Endothelial cell of umbilical vein (primary cell): ENCODE data around the gene CNTF.

Experiments
- CTCF ChIP-seq, 2 donors: IDR thresholded peaks; 1 replicate in 1 of 2; 2 replicates in 1 of 2; pipeline ENCODE4 v1.5.1; 2011; ENCODE audit warnings: low read length in 2 of 2, mild to moderate bottlenecking in 2 of 2, moderate library complexity in 2 of 2, control low read depth in 1 of 2, inconsistent platforms in 1 of 2, low read depth in 1 of 2; ENCODE audit not compliant: insufficient read depth in 1 of 2; ENCODE audit errors: extremely low read depth in 1 of 2
- EZH2 ChIP-seq: IDR thresholded peaks from 2 replicates; pipeline ENCODE4 v1.6.1; 2012; ENCODE audit warnings: borderline replicate concordance, low read depth, mild to moderate bottlenecking, moderate library complexity, low read length, inconsistent platforms; ENCODE audit not compliant: severe bottlenecking
- FOS ChIP-seq: IDR thresholded peaks from 2 replicates; pipeline ENCODE4 v1.6.1; 2011; ENCODE audit warnings: mild to moderate bottlenecking, low read length, moderate library complexity, borderline replicate concordance; ENCODE audit not compliant: insufficient read depth
- JUN ChIP-seq: IDR thresholded peaks from 2 replicates; pipeline ENCODE4 v1.6.1; 2011; ENCODE audit warnings: borderline replicate concordance, low read depth; ENCODE audit not compliant: insufficient read length, insufficient read depth
- MAX ChIP-seq: IDR thresholded peaks from 2 replicates; pipeline ENCODE4 v1.6.1; 2011; ENCODE audit not compliant: insufficient read depth, insufficient read length
- MYC ChIP-seq: IDR thresholded peaks from one replicate; pipeline ENCODE4 v1.6.1; 2011; ENCODE audit warnings: mild to moderate bottlenecking, low read depth, low read length
- POLR2A ChIP-seq: IDR thresholded peaks from 2 replicates; pipeline ENCODE4 v1.6.1; 2012; ENCODE audit warnings: low read depth, mild to moderate bottlenecking, control low read depth, low read length
- POLR2AphosphoS5 ChIP-seq: IDR thresholded peaks from 2 replicates; pipeline ENCODE4 v1.6.1; 2012; ENCODE audit warnings: low read depth, mild to moderate bottlenecking, control low read depth, low read length, moderate library complexity; ENCODE audit not compliant: insufficient read depth

GRCh38 chr11:58594826-58595225, 27.6 kb upstream of the CNTF start:
- TF ChIP-seq POLR2A, result no peak
- no peak for TF ChIP-seq CTCF (IDR thresholded peaks at IDR 0.05; ENCODE audit: extremely low read depth in 1 of 2, insufficient read depth in 1 of 2, low read depth in 1 of 2, low read length in 2 of 2)
- no peak for TF ChIP-seq MAX
- no peak for TF ChIP-seq POLR2AphosphoS5
- no peak for TF ChIP-seq FOS
- no peak for TF ChIP-seq EZH2
- no peak for TF ChIP-seq MYC
- TF ChIP-seq JUN, result no peak
